Prostate gland (tissue), 2 donors: Measurements from ENCODE around the gene ST6GALNAC3. TPM values are rescaled to one million over a fixed set of nuclear protein-coding genes. Genes with fewer than 3 reads are reported as not detected.

Experiments
- DNase-seq: peaks from one replicate; pipeline ENCODE4 v3.0.0-alpha.2; 2019; ENCODE audit warnings: low spot score
- H3K27ac ChIP-seq, 2 donors: fragments of 200-600 bp; sonication (generic); 2 replicates each; pipeline ENCODE4 v1.5.1; 2017 to 2019
- H3K27me3 ChIP-seq: fragments of 200-600 bp; sonication (generic); replicated peaks from 2 replicates; pipeline ENCODE4 v1.5.1; 2019; ENCODE audit not compliant: insufficient read depth
- H3K36me3 ChIP-seq, 2 donors: fragments of 200-600 bp; sonication (generic); 1 replicate in 1 of 2; 2 replicates in 1 of 2; pipeline versions ENCODE4 v1.5.1 to v1.8.1; 2017 to 2019
- H3K4me1 ChIP-seq: fragments of 200-600 bp; sonication (generic); replicated peaks from 2 replicates; pipeline ENCODE4 v1.5.1; 2019
- H3K4me3 ChIP-seq, 2 donors: fragments of 200-600 bp; sonication (generic); 2 replicates each; pipeline ENCODE4 v1.5.1; 2017 to 2019
- H3K9me3 ChIP-seq: fragments of 200-600 bp; sonication (generic); 2 replicates; pipeline ENCODE4 v1.5.1; 2017
- POLR2A ChIP-seq: fragments of 450-650 bp; IDR thresholded peaks from one replicate; pipeline ENCODE4 v1.6.1; 2016; ENCODE audit warnings: antibody characterized with exemption, mild to moderate bottlenecking
- POLR2AphosphoS5 ChIP-seq: sonication (generic); formaldehyde crosslinking; IDR thresholded peaks from one replicate; pipeline ENCODE4 v1.6.1; 2017; ENCODE audit warnings: antibody characterized with exemption
- WGBS: methylation state at CpG from one replicate; pipeline ENCODE4 v1.1.5; 2018; 5-methylcytosine and 5-hydroxymethylcytosine counted together
- intact Hi-C: fragments of 100-400 bp; cut with DNase I; formaldehyde crosslinking; loops from one replicate; pipeline ENCODE4 v1.14.2; 2022
- total RNA-seq, 2 donors: library from RNA; depleted of rRNA; stranded (reverse); fragments of >200 nt; gene quantifications; one replicate each; pipeline ENCODE4 v1.1.0, GENCODE V29; 2016
- TF ChIP-seq, protein P1 (sequence below), 4 experiments: fragments of 200-600 bp in 2 of 4; fragments of 450-650 bp in 2 of 4; sonication (generic) in 2 of 4; IDR thresholded peaks; 1 replicate in 3 of 4; 2 replicates in 1 of 4; pipeline ENCODE4 v1.5.1; 2016 to 2019; ENCODE audit warnings: antibody characterized with exemption in 4 of 4, mild to moderate bottlenecking in 2 of 4, moderate library complexity in 2 of 4

Gene ST6GALNAC3
- total RNA-seq, 2 donors from 2014 or later = 0.41 to 0.80 TPM

DNA sequence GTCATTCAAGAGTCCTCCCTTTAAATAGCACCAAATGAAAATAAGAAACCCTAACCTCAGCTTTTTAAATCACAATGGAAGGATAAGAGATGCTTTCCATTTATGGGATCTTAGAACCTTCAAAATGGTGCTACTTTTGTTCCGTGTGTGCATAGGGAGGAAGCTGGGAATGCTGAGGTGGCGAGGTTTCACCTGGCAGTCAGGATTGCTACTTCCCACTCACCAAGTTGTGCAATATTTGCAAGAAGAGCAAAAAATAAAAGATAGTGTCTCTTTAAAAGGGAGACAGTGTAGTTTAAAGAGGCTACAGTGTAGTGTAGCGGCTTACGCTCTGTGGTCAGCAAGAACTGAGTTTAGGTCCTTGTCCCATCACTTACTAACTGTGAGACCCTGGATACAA, 400.4 kb downstream of the ST6GALNAC3 start:
- Histone ChIP-seq H3K36me3 (no peaks in the 10 kb centered on the region), H3K4me1 (no peaks in the 10 kb centered on the region), H3K27me3 (no peaks in the 10 kb centered on the region), H3K9me3 (no peaks in the 10 kb centered on the region), H3K4me3 (no peak overlapping the region), H3K27ac (no peak overlapping the region)
- WGBS = 80% methylated on average over 4 of the region's 4 CpGs
- TF ChIP-seq POLR2AphosphoS5 (no peak), POLR2A (no peak)
- TF ChIP-seq, protein P1, sequence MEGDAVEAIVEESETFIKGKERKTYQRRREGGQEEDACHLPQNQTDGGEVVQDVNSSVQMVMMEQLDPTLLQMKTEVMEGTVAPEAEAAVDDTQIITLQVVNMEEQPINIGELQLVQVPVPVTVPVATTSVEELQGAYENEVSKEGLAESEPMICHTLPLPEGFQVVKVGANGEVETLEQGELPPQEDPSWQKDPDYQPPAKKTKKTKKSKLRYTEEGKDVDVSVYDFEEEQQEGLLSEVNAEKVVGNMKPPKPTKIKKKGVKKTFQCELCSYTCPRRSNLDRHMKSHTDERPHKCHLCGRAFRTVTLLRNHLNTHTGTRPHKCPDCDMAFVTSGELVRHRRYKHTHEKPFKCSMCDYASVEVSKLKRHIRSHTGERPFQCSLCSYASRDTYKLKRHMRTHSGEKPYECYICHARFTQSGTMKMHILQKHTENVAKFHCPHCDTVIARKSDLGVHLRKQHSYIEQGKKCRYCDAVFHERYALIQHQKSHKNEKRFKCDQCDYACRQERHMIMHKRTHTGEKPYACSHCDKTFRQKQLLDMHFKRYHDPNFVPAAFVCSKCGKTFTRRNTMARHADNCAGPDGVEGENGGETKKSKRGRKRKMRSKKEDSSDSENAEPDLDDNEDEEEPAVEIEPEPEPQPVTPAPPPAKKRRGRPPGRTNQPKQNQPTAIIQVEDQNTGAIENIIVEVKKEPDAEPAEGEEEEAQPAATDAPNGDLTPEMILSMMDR (IDR thresholded peaks at IDR 0.05) = no peak
- intact Hi-C loops = no loop called here
- no peak for DNase-seq

DNA sequence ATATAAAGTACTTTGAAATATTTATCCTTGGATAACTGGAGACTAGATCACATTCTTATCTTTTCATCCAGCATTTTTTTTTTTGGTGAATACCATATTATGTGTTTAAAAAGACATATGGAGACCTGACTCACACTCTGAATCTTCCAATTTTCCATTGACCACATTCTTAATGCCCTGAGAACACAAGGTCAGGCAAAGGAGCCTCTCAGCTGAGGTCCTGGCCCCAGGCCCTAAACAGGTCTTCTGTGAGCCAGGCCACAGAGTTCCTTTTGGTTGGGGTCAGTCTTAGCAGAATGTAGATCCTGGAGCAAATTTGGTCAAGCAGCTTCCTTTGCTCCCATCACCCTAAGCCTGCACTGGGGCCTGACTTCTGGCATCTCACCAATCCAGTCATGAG, 402.6 kb downstream of the ST6GALNAC3 start:
- H3K27me3 ChIP-seq = no peaks in the 10 kb centered on the region
- no peaks in the 10 kb centered on the region for H3K4me1 ChIP-seq
- TF ChIP-seq, protein P1 (IDR thresholded peaks at IDR 0.05) = no peak
- no peak for TF ChIP-seq POLR2AphosphoS5
- no peak for TF ChIP-seq POLR2A
- no peaks in the 10 kb centered on the region for H3K36me3 ChIP-seq
- no peaks in the 10 kb centered on the region for H3K9me3 ChIP-seq
- no peak for DNase-seq
- H3K4me3 ChIP-seq = no peak overlapping the region
- H3K27ac ChIP-seq = no peak overlapping the region
- intact Hi-C loops = no loop called here

DNA sequence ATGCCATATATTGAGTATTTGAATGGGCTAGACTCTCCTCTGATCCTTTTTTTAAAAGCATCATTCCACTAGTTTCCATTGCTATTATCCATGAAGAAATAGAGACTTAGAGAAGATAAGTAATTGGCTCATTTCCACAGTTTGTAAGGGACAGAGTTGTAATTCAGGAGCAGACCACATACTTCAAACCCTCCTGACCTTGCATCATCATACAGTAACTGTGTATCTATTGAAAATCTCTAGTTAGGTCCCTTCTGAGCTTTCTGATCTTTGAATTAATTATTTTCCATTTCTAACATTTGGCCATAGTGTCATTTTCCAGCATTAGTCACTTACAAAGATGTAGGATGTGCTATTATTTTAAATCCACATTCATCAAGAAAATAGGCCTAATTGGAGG, 406.3 kb downstream of the ST6GALNAC3 start:
- Histone ChIP-seq H3K9me3 (no peaks in the 10 kb centered on the region), H3K36me3 (no peaks in the 10 kb centered on the region), H3K4me1 (no peaks in the 10 kb centered on the region), H3K27ac (no peak overlapping the region), H3K4me3 (no peak overlapping the region), H3K27me3 (no peaks in the 10 kb centered on the region)
- DNase-seq = no peak
- no peak for TF ChIP-seq POLR2AphosphoS5
- TF ChIP-seq, protein P1 (IDR thresholded peaks at IDR 0.05) = no peak
- no peak for TF ChIP-seq POLR2A
- intact Hi-C loops = no loop called here

DNA sequence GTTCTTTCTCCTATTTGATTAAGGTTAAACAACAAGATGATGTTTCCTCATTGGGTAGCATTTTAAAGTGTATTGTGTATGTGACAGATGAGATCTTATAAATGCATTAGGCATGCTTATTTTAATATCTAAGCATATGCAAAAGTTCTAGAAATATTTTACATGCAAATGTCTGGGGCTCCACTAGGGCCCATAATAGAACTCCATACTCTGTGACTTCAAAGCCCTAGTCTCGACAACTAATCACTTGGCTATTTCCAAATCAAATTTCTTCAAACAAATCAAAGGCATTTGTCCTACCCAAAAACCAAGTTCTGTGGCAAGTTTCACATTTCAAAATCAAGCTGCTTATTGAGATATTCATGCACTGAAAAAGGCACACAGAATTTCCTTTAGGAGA, 407.1 kb downstream of the ST6GALNAC3 start:
- TF ChIP-seq, protein P1 (IDR thresholded peaks at IDR 0.05) = no peak
- no peak for TF ChIP-seq POLR2AphosphoS5
- no peak for TF ChIP-seq POLR2A
- no peaks in the 10 kb centered on the region for H3K4me1 ChIP-seq
- no peak overlapping the region for H3K4me3 ChIP-seq
- no peaks in the 10 kb centered on the region for H3K9me3 ChIP-seq
- WGBS = 93% methylated on average over 1 of the region's 1 CpG
- no peaks in the 10 kb centered on the region for H3K36me3 ChIP-seq
- intact Hi-C loops = no loop called here
- DNase-seq = no peak
- H3K27me3 ChIP-seq = no peaks in the 10 kb centered on the region
- H3K27ac ChIP-seq = no peak overlapping the region

DNA sequence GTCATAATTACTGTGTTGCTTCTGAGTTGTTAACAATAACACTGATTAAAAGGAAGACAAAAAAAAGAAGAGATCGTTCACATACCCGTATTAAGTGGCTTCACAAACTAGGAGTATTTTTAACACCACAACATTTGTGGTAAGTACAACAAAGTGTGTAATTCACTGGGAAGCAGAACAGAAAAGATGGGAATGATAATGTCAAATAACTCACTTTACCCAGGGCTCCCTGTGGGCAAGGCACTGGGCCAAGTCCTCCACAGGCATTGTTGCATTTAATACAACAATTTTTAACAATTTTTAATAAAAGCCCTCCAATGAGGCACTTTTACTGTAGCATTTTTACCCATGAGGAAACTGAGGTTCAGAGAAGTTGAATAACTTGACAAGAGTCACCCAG, 407.7 kb downstream of the ST6GALNAC3 start:
- DNase-seq = no peak

More for the DNA sequence above, 407.7 kb downstream of the ST6GALNAC3 start:
- Histone ChIP-seq H3K4me3 (no peak overlapping the region), H3K9me3 (no peaks in the 10 kb centered on the region), H3K36me3 (no peaks in the 10 kb centered on the region), H3K27me3 (no peaks in the 10 kb centered on the region), H3K4me1 (no peaks in the 10 kb centered on the region), H3K27ac (no peak overlapping the region)
- intact Hi-C loops = no loop called here
- 32% methylated on average over 2 of the region's 2 CpGs for WGBS
- TF ChIP-seq POLR2AphosphoS5 = no peak
- no peak for TF ChIP-seq POLR2A
- TF ChIP-seq, protein P1 (IDR thresholded peaks at IDR 0.05) = no peak
